HEK293 (cell line): ENCODE data around the gene GPR135.

Experiments used
- CTCF ChIA-PET: fragments of 350-600 bp; formaldehyde crosslinking; extraction: SDS; loops from one replicate; lab custom pipeline; 2021; ENCODE audit warnings: antibody characterized with exemption; lab: Yijun Ruan, JAX
- POLR2A ChIA-PET: fragments of 300-600 bp; formaldehyde crosslinking; extraction: SDS; loops from one replicate; lab custom pipeline; 2020; ENCODE audit warnings: antibody characterized with exemption, inconsistent platforms; lab: Yijun Ruan, JAX
- H3K27ac ChIP-seq: fragments of 200-500 bp; sonication (Bioruptor generic); 2 replicates; pipeline ENCODE4 v1.5.1; 2014; ENCODE audit warnings: low read depth, low read length, control low read depth, inconsistent platforms; ENCODE audit errors: extremely low read depth
- H3K36me3 ChIP-seq, 2 experiments: fragments of 200-500 bp in 1 of 2; sonication (Bioruptor generic) in 1 of 2; 1 replicate in 1 of 2; 2 replicates in 1 of 2; pipeline ENCODE4 v1.5.1; 2014 to 2017; ENCODE audit warnings: inconsistent platforms in 2 of 2, low read length in 2 of 2; ENCODE audit not compliant: control insufficient read depth in 2 of 2, insufficient read depth in 1 of 2
- H3K4me1 ChIP-seq: fragments of 200-500 bp; sonication (Bioruptor generic); 2 replicates; pipeline ENCODE4 v1.5.1; 2014; ENCODE audit warnings: mild to moderate bottlenecking, low read length, inconsistent platforms; ENCODE audit not compliant: control insufficient read depth, insufficient read depth
- H3K4me3 ChIP-seq: 2 replicates; pipeline ENCODE4 v1.5.1; 2011; ENCODE audit warnings: low read depth, mild to moderate bottlenecking, control low read depth, low read length, moderate library complexity
- H3K9me3 ChIP-seq: fragments of 200-500 bp; sonication (Bioruptor generic); 2 replicates; pipeline ENCODE4 v1.5.1; 2014; ENCODE audit warnings: low read depth, low read length, inconsistent platforms; ENCODE audit not compliant: control insufficient read depth, insufficient read depth
- INSM2 ChIP-seq: fragments of 450-650 bp; formaldehyde crosslinking; IDR thresholded peaks from 2 replicates; pipeline ENCODE4 v1.5.1; 2016; ENCODE audit warnings: missing biosample characterization, missing genetic modification characterization
- OSR2 ChIP-seq: fragments of 450-650 bp; formaldehyde crosslinking; IDR thresholded peaks from 2 replicates; pipeline ENCODE4 v1.5.1; 2016; ENCODE audit warnings: missing biosample characterization, missing genetic modification characterization
- ZNF112 ChIP-seq: fragments of 450-650 bp; formaldehyde crosslinking; IDR thresholded peaks from 2 replicates; pipeline ENCODE4 v1.5.0; 2017; ENCODE audit warnings: missing biosample characterization, missing genetic modification characterization
- ZNF341 ChIP-seq: fragments of 450-650 bp; formaldehyde crosslinking; IDR thresholded peaks from 2 replicates; pipeline ENCODE4; 2016; ENCODE audit warnings: low read depth, missing biosample characterization, missing genetic modification characterization
- ZNF513 ChIP-seq: fragments of 450-650 bp; IDR thresholded peaks from 2 replicates; pipeline ENCODE4 v1.5.1; 2018; ENCODE audit warnings: missing biosample characterization, missing genetic modification characterization
- TF ChIP-seq, protein P1 (sequence below): fragments of 450-650 bp; formaldehyde crosslinking; IDR thresholded peaks from 2 replicates; pipeline ENCODE4 v1.5.1; 2016; ENCODE audit warnings: missing biosample characterization, missing genetic modification characterization

Gene GPR135

GRCh38 chr14:59415836-59416602 is 49.2 kb downstream of the GPR135 start:
- H3K4me3 ChIP-seq = no peak overlapping the region
- H3K4me1 ChIP-seq = no peaks in the 10 kb centered on the region
- H3K36me3 ChIP-seq = peaks cover 0 to 3% of the 10 kb centered on the region in 2 experiments; a peak in 1 of 3 replicates
- no peak for TF ChIP-seq ZNF341 (tag by site-specific recombination)
- no peak for TF ChIP-seq INSM2 (tag by site-specific recombination)
- TF ChIP-seq, protein P1, sequence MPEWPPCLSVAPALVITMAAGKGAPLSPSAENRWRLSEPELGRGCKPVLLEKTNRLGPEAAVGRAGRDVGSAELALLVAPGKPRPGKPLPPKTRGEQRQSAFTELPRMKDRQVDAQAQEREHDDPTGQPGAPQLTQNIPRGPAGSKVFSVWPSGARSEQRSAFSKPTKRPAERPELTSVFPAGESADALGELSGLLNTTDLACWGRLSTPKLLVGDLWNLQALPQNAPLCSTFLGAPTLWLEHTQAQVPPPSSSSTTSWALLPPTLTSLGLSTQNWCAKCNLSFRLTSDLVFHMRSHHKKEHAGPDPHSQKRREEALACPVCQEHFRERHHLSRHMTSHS (tag by site-specific recombination) = no peak
- no peak for TF ChIP-seq ZNF513 (tag by site-specific recombination)
- no peak for TF ChIP-seq ZNF112
- no peak for TF ChIP-seq OSR2 (tag by site-specific recombination)
- POLR2A ChIA-PET = no interaction called here
- CTCF ChIA-PET = no interaction called here
- H3K9me3 ChIP-seq = no peaks in the 10 kb centered on the region
- no peak overlapping the region for H3K27ac ChIP-seq
